ENCODE results near the gene CCDC198.

The CCDC198 gene

DNA sequence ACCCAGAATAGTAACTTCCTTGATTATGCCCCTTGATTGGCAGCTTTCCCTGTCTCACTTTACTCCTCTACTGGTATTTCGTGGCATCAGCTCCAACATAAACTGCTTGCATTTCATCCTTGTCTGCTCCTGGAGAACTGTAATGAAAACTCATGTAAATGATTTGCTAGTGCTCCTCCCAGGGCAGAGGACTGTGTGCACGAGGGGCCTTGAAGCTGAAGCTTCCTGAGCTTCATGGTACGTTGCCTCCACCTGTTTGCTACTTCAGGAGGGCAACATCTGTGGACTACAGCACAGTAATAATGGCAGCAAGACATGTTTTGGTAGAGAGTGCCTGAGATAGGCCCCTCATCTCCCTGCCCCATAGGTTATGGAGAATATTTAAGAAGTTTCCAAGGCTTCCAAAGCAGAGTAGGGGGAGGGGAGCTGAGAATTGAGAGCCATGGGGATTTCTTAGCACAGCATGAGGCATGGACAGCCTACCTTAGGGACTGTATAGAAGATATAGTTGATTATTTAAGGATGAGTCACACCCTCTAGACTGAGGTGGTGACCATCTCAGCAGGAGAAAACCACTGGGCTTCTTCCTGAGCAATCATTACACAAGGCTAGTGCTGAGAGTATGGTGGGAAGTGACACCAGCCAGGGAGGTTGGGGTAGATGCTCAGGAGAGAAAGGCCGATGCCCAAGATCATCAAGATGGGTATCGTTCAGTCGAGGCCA lies 29.5 kb downstream of the CCDC198 start:
- DNase-seq (ENCODE audit: low read depth), result peak; percentile 8

DNA sequence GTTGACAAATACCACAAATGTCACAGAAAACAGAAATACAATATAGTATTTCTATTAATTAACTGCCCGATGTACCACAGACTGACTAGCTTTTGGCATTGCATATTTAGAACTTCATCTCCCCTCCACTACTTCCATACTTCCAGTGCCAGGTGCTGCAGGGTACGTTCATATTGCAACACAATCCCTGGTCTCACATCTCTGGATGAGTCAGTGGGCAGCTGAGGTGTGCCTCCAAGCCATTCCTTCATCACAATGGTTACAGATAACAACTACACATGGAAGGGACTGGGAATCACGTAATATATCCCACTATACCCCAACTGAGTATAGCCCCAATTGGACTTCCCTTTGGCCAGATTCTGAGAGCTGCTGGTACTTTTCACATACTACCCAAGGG lies 31.1 kb downstream of the CCDC198 start:
- DNase-seq (ENCODE audit: low read depth), result no peak

DNA sequence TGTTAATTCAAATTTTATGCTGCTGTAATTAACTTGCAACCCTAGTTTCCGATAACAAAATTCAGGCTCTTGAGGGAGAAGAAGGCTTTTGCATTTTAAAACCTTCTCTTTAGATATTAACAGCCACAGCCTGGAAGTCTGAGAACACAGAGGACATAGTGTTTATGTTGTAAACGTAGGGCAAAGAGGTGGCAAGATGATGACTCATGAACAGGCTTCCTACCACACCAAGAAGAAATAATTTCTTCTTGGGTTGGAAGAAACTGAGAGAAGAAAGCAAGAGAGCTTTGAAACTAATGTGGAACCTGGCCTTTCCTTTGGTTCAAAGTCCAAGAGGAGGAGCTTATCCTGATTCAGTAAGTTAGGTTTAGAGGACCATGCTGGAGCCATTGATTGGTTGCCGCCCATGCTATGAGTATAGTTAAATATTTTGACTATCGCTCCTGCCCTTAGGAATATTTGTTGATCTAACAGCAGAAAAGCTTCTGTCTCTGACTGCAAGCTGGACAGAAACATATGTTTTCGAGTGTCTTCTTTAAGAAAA lies 31.8 kb downstream of the CCDC198 start:
- peak; percentile 20 for DNase-seq (ENCODE audit: low read depth)

DNA sequence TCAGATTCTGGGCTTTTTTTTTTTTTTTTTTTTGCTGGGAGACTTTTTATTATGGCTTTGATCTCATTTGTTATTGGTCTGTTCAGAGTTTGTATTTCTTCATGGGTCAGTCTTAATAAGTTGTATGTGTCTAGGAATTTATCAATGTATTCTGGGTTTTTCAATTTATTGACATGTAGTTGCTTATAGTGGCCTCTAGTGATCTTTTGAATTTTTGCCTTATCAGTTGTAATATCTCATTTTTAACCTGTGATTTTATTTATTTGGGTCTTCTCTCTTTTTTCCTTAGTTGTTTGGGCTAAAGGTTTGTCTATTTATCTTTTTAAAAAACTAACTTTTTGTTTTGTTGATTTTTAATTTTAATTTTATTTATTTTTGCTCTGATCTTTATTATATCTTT lies 57.7 kb downstream of the CCDC198 start:
- no peak for DNase-seq (ENCODE audit: low read depth)

DNA sequence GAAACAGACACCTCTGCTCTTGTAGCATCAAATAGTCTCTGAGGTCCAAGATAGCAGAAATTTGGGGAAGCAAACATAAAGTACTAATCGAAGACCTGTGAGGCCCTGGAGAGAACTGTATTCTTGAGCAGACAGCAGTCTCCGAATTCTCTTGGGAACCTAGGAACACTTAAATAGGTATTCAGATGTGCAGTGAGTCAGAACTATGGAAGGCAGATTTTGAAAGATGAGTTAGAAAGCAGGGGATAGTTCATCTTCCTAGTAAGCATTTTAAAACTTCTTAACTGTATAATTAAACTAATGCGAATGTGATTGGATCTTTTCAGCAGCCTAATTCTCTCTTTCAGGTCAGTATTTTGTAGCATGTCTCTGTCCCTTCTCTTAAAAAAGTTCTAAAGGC lies 72.7 kb downstream of the CCDC198 start:
- DNase-seq (ENCODE audit: low read depth), result no peak

GRCh38 chr14:57420033-57420432 lies 73.6 kb downstream of the CCDC198 start:
- no peak for DNase-seq (ENCODE audit: low read depth)
